Activated CD8-positive, alpha-beta memory T cell treated with anti-CD3 and anti-CD28 coated beads for 36 hours (primary cell): Measurements from ENCODE around the gene ANKRD13D. TPM values are rescaled to one million over a fixed set of nuclear protein-coding genes. Genes with fewer than 3 reads are reported as not detected.

ENCODE experiments used
- CTCF ChIA-PET: fragments of 350-600 bp; sonication (Branson Sonifier 250); formaldehyde crosslinking; loops from one replicate; lab custom pipeline; 2021; ENCODE audit warnings: antibody characterized with exemption; lab: Charles Lee
- POLR2A ChIA-PET: fragments of 350-600 bp; sonication (Branson Sonifier 250); formaldehyde crosslinking; loops from one replicate; lab custom pipeline; 2021; ENCODE audit warnings: antibody characterized with exemption; lab: Charles Lee
- total RNA-seq, 2 experiments: library from RNA; stranded (reverse); gene quantifications; one replicate each; pipeline ENCODE4 v1.2.3, GENCODE V29; 2021

ANKRD13D gene
- total RNA-seq, 2 experiments from 2014 or later = 76.2 to 77.4 TPM

DNA sequence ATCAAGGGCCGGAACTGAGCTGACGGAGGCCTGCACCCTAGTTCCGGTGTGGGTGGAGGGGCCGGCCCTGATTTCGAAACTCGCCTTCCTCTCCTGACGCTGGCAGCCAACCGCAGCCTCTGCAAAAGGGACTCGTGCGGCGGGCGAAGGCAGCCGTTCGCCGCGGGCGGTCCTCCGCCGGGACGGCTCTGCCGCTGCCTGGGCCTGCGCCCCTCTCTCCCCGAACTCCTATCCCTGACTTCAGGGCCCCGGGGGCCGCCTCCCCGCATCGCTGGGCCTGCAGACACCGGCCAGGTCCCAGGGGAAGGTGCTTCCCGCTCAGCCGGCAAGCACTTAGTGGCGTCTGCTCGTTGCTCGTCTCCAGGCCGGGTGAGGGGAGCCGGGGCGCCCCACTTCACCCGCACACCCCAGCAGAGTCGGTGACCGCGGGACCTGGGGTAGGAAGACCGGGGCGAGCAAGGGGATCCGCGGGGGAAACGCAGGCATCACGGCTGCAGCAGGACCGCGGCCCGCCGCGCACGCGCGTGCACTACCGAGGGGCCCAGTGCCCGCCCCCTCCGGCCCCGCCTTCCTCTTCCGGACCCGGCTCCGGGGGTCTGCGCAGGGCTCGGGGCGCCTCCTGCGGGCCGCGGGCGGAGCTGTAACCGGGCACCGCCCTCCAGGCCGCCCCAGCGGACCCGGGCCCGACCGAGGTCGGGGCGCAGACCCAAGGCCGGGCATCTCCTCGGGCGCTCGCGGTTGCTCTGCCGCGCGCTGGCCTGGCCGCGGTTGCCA is 464 bp upstream of the ANKRD13D start:
- ChIA-PET POLR2A (interaction anchor here (0.7 to 6.1 kb wide), 7 partner anchors 10 to 49 kb away, joined by 3 to 73 read pairs (median 5); no protein-coding TSS in a partner anchor), CTCF (interaction anchor here (0.7 to 5.7 kb wide), 9 partner anchors 10 to 35 kb away, joined by 3 to 53 read pairs (median 7); partner anchors contain the start of gene SSH3)

GRCh38 chr11:67289651-67290479 is 762 bp downstream of the ANKRD13D start:
- CTCF ChIA-PET = interaction anchor here (0.6 to 5.7 kb wide), 6 partner anchors 9 to 184 kb away, joined by 3 to 53 read pairs (median 9); partner anchors contain the start of gene SSH3
- POLR2A ChIA-PET = interaction anchor here (1.0 to 6.1 kb wide), 3 partner anchors 14 to 50 kb away, joined by 3 to 73 read pairs (median 5); no protein-coding TSS in a partner anchor

GRCh38 chr11:67290801-67291200 is 1.7 kb downstream of the ANKRD13D start:
- ChIA-PET POLR2A (no interaction called here), CTCF (interaction anchor here (1.1 to 5.7 kb wide), 3 partner anchors 21 to 28 kb away, joined by 3 to 53 read pairs (median 24); no protein-coding TSS in a partner anchor)

DNA sequence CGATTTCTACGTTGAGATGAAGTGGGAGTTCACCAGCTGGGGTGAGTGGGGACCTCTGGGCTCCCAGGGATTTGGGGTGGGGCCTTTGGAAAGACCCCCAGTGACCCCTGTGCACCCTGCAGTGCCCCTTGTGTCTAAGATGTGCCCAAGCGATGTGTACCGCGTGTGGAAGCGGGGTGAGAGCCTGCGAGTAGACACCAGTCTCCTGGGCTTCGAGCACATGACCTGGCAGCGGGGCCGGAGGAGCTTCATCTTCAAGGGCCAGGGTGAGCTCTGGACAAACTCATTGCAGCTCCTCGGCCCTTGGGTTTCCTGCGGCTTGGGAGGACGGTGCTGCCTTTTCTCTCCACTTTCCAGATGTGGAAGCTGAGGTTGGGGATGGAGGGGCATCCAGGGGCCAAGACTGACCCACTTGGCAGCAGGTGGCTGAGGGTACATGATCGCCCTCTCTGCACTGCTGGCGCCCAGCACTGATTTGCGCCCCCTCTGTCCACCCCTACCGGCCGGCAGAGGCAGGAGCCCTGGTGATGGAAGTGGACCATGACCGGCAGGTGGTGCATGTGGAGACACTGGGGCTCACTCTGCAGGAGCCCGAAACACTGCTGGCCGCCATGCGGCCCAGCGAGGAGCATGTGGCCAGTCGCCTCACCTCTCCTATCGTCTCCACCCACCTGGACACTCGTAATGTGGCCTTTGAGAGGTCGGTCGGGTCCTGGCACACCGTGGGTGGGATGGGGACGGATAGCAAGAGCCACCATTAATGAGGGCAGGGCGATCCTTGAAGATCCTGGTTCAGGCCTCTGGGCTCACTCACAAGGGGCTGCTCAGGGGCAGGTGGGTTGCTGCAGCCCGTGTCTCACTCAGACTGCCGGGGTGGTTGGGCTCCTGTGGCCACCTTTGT is 2.6 kb downstream of the ANKRD13D start:
- POLR2A ChIA-PET = interaction anchor here (0.6 kb wide), 1 partner anchor 111 kb away, joined by 7 read pairs; no protein-coding TSS in a partner anchor
- CTCF ChIA-PET = interaction anchor here (0.6 to 5.7 kb wide), 5 partner anchors 22 to 215 kb away, joined by 3 to 24 read pairs (median 3); no protein-coding TSS in a partner anchor

GRCh38 chr11:67292671-67293070 is 3.6 kb downstream of the ANKRD13D start:
- ChIA-PET CTCF (interaction anchor here (0.6 to 1.4 kb wide), 6 partner anchors 21 to 58 kb away, joined by 3 to 4 read pairs (median 3); partner anchors contain the start of gene GRK2), POLR2A (interaction anchor here (1.7 kb wide), 1 partner anchor 11 kb away, joined by 9 read pairs; the partner anchor contains the start of gene SSH3)

- ChIA-PET POLR2A (interaction anchor here (1.7 kb wide), 1 partner anchor 10 kb away, joined by 9 read pairs; the partner anchor contains the start of gene SSH3), CTCF (interaction anchor here (0.6 to 1.4 kb wide), 8 partner anchors 10 to 58 kb away, joined by 3 to 4 read pairs (median 3); partner anchors contain the start of genes GRK2 and SSH3)
These were observed 4.0 kb downstream of the ANKRD13D start for GRCh38 chr11:67293090-67293489.

GRCh38 chr11:67295846-67296245 is 6.7 kb downstream of the ANKRD13D start:
- ChIA-PET POLR2A (interaction anchor here (0.6 kb wide), 1 partner anchor 11 kb away, joined by 4 read pairs; no protein-coding TSS in a partner anchor), CTCF (no interaction called here)

DNA sequence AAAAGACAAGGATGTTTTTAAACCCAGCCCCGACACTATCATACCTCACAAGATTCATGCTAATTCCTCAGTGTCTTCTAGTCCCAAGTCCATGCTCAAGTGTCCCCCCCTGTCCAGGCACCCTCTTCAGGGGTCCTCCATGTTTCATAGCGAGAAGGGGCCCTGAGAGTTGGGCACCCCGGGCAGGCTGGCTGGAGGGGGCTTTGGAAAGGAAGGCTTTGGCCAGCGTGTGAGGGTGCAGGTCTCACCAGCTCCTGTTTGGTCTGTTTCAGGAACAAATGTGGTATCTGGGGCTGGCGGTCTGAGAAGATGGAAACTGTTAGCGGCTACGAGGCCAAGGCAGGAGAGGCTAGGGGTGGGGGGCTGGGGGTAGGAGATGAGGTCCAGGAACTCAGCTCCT is 9.7 kb downstream of the ANKRD13D start:
- ChIA-PET CTCF (interaction anchor here (1.0 to 1.9 kb wide), 2 partner anchors 9 to 36 kb away, joined by 3 to 6 read pairs; partner anchors contain the start of gene ANKRD13D), POLR2A (no interaction called here)

- CTCF ChIA-PET = interaction anchor here (1.3 to 1.9 kb wide), 2 partner anchors 17 to 37 kb away, joined by 3 to 6 read pairs; no protein-coding TSS in a partner anchor
- POLR2A ChIA-PET = no interaction called here
These were observed 10.5 kb downstream of the ANKRD13D start for GRCh38 chr11:67299471-67300191.

DNA sequence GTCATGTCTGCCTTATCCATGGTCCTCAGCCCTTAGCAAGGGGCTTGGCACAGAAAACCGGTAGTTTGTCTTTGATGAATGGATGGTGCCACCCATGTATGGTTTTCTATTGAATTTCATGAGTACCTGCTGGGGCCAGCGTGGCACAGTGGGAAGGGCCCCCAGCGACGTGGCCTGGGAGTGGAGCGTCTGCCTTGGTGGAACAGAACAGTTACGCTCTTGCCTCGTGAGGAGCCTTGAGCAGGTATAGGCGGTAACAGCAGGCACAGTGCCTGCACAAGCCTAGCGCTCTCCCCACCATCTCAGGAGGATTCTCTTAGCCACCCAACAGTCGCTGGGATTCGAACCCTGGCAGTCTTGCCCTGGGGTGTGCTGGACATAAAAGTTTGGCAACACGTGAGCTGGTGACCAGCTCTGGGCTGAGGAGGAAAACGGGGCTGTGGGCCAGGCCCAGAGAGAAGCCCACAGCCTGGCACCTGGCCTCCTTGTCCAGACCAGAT is 11.2 kb downstream of the ANKRD13D start:
- ChIA-PET CTCF (interaction anchor here (1.3 kb wide), 1 partner anchor 17 kb away, joined by 3 read pairs; no protein-coding TSS in a partner anchor), POLR2A (no interaction called here)

DNA sequence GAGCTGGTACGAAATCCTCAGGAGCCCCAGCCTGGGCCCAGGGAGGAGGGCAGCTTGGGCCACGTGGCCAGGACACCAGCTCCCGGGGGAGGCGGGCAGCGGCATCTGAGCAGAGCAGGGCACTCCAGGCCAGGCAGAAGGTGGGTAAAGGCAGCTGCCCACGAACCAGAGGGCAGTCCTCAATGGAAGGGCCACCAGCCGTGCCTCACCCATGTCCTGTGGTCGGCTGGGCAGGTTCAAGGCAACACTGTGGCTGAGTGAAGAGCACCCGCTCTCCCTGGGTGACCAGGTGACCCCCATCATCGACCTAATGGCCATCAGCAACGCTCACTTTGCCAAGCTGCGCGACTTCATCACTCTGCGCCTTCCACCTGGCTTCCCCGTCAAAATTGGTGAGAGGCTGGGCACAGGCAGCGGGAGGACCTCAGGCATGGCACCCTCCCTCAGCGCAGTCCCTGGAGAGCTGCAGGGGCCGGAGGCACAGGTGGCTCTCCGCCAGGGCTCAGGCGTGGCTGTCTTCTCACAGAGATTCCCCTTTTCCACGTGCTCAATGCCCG is 11.7 kb downstream of the ANKRD13D start:
- ChIA-PET POLR2A (no interaction called here), CTCF (interaction anchor here (0.9 kb wide), 1 partner anchor 29 kb away, joined by 3 read pairs; no protein-coding TSS in a partner anchor)

GRCh38 chr11:67301313-67301921 is 12.3 kb downstream of the ANKRD13D start:
- POLR2A ChIA-PET = no interaction called here
- CTCF ChIA-PET = interaction anchor here (0.9 to 1.6 kb wide), 2 partner anchors 30 to 81 kb away, joined by 3 to 8 read pairs; no protein-coding TSS in a partner anchor

DNA sequence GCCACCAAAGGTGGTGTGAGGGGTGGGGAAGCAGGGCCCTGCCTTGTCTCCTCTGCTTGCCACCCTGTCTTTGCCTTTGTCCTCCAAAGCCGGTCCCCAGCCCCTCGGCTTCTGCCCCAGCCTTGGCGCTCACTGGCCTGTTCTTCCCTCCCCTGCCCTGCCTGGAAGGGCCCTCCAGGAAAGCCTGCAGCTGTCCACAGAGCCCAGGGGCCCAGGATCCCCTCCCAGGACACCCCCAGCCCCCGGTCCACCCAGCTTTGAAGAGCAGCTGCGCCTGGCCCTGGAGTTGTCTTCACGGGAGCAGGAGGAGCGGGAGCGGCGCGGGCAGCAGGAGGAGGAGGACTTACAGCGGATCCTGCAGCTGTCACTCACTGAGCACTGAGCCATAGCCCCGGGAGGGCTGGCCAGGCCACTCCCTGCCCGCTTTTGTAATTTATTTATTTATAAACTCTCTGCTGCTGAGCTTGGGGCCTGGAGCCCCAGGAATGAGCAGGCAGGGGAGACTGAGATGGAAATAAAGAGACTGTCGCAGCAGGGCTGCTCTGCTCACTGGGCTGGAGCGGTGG is 12.9 kb downstream of the ANKRD13D start:
- POLR2A ChIA-PET = interaction anchor here (0.6 kb wide), 1 partner anchor 101 kb away, joined by 4 read pairs; no protein-coding TSS in a partner anchor
- CTCF ChIA-PET = interaction anchor here (0.9 to 4.0 kb wide), 5 partner anchors 9 to 80 kb away, joined by 3 to 27 read pairs (median 8); partner anchors contain the start of gene ANKRD13D

DNA sequence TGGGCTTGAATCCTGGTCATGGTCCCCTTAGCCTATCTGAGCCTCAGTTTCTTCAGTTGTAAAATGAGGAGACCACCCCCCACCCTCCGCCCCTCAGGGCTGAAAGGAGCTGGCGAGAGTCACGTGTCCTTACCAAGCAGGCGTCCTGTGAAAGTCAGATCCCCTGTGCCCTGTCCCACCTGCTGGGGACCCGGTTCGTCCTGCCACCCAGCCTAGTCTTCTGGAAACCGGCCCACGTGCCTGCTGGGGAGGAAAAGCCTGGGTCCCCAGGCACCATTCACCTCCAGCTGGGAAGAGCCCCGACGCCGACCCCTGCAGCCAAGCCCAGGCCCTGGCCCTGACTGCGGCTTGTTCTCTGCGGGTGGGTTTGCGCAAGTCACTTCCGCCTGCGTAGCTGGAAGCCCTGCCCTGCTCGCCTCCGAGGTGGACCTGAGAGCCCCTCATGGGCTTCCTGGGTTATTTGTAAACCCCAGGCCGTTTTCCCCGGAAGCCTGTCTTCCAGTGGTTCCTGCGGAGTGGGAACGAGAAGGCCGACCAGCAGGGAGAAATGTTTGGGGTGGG is 13.5 kb downstream of the ANKRD13D start:
- ChIA-PET POLR2A (interaction anchor here (0.6 to 1.6 kb wide), 6 partner anchors 9 to 101 kb away, joined by 3 to 9 read pairs (median 4); no protein-coding TSS in a partner anchor), CTCF (interaction anchor here (0.5 to 4.0 kb wide), 8 partner anchors 9 to 100 kb away, joined by 3 to 27 read pairs (median 4); partner anchors contain the start of gene ANKRD13D)
